Islet precursor cell (in vitro differentiated cells): ENCODE results near the gene NSD1.

Source experiments
- DNase-seq: peaks from one replicate; pipeline ENCODE4 v3.0.0-alpha.2; 2018

The NSD1 gene

GRCh38 chr5:177097016-177097985 lies 36.3 kb upstream of the NSD1 start:
- no peak for DNase-seq

- DNase-seq, result no peak
These were observed 35.5 kb upstream of the NSD1 start for GRCh38 chr5:177098120-177098469.

- DNase-seq, result peak; percentile 50
These were observed 35.0 kb upstream of the NSD1 start for GRCh38 chr5:177098470-177099141.

- DNase-seq, result no peak
These were observed 34.0 kb upstream of the NSD1 start for GRCh38 chr5:177099422-177100093.

GRCh38 chr5:177100714-177101121 lies 32.9 kb upstream of the NSD1 start:
- no peak for DNase-seq

DNA sequence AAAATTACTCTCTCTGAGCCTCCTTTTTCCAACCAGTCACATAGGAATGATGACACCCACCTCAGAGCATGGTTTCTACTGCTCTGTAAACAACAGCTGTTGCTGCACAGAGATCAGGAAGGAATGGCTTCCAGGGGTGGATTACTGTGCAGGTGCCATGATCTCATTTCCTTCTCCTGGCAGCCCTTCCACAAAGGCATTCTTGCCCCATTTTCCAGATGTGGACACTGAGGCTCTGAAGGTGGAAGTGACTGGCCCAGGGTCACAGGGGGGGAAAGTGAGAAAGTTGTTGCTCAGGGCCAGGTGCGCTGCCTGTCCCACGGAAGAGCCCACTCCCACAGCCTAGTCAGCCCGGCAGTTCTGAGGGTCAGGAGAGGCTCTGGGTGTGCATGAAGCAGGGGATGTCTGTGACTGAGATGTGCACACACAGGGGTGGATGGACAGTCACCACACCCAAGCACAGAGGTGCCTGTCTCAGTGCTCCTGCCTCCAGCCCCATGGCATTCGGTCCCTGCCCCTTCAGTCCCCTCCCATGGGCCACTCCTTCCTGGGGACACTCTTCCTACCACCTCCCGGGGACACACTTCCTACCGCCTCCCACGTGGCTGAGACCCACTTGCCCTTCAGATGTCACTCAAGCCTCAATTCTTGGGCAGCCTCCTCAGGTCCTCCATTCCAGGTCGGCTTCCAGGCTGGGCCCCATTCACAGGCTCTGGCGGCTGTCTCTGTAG lies 29.9 kb upstream of the NSD1 start:
- no peak for DNase-seq

GRCh38 chr5:177105691-177106476 lies 27.7 kb upstream of the NSD1 start:
- no peak for DNase-seq

GRCh38 chr5:177107159-177107558 lies 26.4 kb upstream of the NSD1 start:
- no peak for DNase-seq

DNA sequence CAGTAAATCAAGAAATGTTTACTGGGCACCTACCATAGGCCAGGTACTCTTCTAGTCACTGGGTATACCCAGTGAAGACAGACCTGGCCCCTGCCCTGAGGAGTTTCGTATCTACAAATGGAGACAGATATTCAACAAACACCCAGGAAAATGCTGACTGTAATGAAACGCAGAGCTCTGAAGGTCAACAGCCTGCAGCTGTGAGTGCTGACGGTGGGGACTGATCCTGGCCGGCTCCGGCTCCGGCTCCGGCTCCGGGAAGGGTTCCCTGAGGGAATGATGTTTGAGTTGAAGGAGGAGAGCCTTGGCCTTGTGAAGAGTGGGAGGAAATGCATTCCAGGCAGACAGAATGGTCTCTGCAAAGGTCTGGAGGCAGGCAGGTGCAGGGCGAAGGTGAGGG lies 23.8 kb upstream of the NSD1 start:
- no peak for DNase-seq

- DNase-seq, result peak; percentile 88
These were observed 21.7 kb upstream of the NSD1 start for GRCh38 chr5:177111720-177112394.

DNA sequence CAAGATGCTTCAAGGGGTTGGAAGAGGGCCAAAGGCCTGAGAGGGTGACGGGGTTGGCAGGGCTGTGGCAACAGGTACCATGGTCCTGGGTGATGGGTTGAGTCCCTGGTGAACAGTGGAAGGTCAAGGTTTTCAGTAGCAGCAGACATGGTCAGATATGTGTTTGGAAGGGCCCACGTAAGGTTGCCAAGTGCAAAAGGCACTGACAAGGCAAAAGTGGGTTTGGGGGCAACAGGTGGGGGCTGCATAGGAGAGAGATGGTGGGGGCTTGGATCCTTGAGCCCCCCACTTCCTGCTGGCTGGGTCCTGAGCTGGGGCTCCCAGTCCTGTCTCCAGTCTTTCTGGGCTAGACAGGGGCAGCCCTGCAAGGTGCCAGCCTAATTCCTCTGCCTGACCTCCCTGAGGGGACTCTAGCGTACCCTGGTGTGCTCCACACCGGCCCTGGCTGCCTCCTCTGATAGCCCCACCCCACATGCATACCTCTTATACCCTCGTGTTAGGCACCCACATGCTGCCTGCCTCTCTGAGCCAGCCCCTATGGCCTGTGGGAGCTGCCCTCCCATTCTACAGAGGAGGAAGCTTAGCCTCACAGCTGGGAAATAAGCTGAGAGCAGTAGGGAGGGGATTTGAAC lies 20.9 kb upstream of the NSD1 start:
- no peak for DNase-seq

- DNase-seq, result peak; percentile 84
These were observed 19.8 kb upstream of the NSD1 start for GRCh38 chr5:177113566-177114424.

DNA sequence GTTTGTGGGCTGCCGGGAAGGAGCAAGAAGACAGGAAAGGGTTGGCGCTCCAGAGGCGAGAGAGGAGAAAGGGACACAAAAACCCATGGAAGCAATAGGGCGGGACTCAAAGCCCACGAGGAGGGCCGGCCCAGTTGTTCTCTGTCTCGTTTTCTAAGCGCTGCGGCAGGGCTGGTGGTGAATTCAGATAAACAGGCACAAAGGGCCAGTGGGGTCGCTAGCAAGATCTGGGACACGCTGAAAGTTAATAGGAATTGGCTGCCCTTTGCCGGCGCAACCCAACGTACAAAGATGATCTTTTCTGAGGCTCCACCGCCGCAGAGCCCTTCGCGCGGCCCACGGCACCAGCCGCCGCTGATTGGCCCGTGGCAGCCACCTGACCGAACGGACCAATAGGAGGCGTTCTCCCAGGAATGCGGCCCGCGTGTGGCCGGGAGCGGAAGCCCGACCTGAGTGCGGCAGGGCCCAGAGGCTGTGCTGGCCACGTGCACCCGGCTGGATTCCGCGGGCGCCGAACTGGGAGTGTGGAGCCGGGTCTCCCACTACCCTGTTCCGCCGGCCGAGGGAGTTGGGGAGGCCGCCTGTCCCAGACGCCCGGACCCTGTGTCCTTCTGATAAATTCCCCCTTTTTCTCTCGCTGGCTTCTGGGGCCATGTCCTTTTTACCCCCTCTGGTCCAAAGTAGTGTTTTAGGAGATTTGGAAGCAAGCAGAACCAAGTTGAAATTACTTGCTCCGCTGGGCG lies 16.8 kb upstream of the NSD1 start:
- peak; percentile 69 for DNase-seq

- peak; percentile 35 for DNase-seq
These were observed 16.0 kb upstream of the NSD1 start for GRCh38 chr5:177117441-177118045.

DNA sequence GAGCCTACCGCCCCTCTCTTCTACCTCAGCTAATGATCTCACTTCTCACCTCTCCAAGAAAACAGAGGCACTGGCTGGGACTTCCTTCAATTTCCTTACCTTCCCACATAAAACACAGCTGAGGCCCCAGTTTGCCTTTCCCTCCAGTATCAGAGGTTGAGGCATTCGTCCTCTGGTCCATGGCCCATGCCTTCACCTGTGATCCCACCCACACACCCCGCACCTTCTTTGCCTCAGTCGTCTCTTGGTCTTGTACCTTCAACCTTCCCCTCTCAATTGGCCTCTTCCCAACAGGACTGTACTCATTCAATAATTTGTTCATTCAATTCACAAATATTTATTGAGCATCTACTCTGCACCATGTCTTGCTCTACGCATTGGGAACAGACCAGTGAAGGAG lies 11.0 kb upstream of the NSD1 start:
- no peak for DNase-seq

DNA sequence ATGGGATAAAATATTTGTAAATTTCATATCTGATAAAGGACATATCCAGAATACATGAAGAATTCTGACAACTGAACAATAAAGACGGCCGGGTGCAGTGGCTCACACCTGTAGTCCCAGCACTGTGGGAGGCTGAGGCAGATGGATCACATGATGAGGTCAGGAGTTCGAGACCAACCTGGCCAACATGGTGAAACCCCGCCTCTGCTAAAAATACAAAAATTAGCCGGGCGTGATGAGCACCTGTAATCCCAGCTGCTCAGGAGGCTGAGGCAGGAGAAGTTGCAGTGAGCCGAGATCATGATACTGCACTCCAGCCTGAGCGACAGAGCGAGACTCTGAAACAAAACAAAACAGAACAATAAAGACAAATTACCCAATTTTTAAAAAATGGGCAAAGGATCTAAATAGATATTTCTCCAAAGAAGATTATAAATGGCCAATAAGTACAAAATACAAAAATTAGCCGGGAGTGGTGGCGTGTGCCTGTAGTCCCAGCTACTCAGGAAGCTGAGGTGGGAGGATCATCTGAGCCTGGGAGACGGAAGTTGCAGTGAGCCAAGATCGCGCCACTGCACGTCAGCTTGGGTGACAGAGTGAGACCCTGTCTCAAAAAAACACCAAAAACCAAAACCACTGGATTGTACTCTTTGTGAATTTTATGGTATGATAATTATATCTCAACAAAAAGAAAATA lies 9.6 kb upstream of the NSD1 start:
- DNase-seq, result no peak

- peak; percentile 73 for DNase-seq
These were observed 9.0 kb upstream of the NSD1 start for GRCh38 chr5:177124486-177124991.

GRCh38 chr5:177126771-177127170 lies 6.8 kb upstream of the NSD1 start:
- no peak for DNase-seq
